CD8-positive, alpha-beta memory T cell (primary cell): ENCODE measurements around the gene CLSTN2. TPM values are rescaled to one million over a fixed set of nuclear protein-coding genes. Genes with fewer than 3 reads are reported as not detected.

Source experiments
- CTCF ChIA-PET: fragments of 350-600 bp; sonication (Branson Sonifier 250); formaldehyde crosslinking; loops from one replicate; lab custom pipeline; 2021; ENCODE audit warnings: antibody characterized with exemption; lab: Charles Lee
- POLR2A ChIA-PET: fragments of 350-600 bp; sonication (Branson Sonifier 250); formaldehyde crosslinking; loops from one replicate; lab custom pipeline; 2021; ENCODE audit warnings: antibody characterized with exemption; lab: Charles Lee
- DNase-seq, 5 donors: peaks; one replicate each; pipeline versions ENCODE4 v3.0.0 to v3.0.0-alpha.2; 2020 to 2022; ENCODE audit warnings: mixed read lengths in 1 of 5
- H3K27ac ChIP-seq: one replicate; pipeline ENCODE4 v1.7.0; 2013; ENCODE audit warnings: low read depth, mild to moderate bottlenecking, low read length, moderate library complexity
- H3K27me3 ChIP-seq: 2 replicates; pipeline ENCODE4 v1.7.0; 2013; ENCODE audit warnings: low read length, mild to moderate bottlenecking; ENCODE audit not compliant: insufficient read depth, poor library complexity, severe bottlenecking
- H3K36me3 ChIP-seq: 2 replicates; pipeline ENCODE4 v1.7.0; 2013; ENCODE audit warnings: mild to moderate bottlenecking, low read length, moderate library complexity; ENCODE audit not compliant: insufficient read depth
- H3K4me1 ChIP-seq: 2 replicates; pipeline ENCODE4 v1.7.0; 2013; ENCODE audit warnings: mild to moderate bottlenecking, low read length, moderate library complexity; ENCODE audit not compliant: insufficient read depth
- H3K4me3 ChIP-seq: 2 replicates; pipeline ENCODE4 v1.7.0; 2013; ENCODE audit warnings: mild to moderate bottlenecking, low read length
- H3K9me3 ChIP-seq: 2 replicates; pipeline ENCODE4 v1.7.0; 2013; ENCODE audit warnings: mild to moderate bottlenecking, low read length
- H3K27ac Mint-ChIP-seq, 8 donors: one replicate each; pipeline ENCODE4 v1.8.0; 2020 to 2021; ENCODE audit warnings: mixed read lengths in 8 of 8, mild to moderate bottlenecking in 6 of 8, inconsistent platforms in 3 of 8, moderate library complexity in 3 of 8
- H3K27me3 Mint-ChIP-seq, 2 donors: one replicate each; pipeline ENCODE4 v1.8.0; 2020 to 2021; ENCODE audit warnings: mixed read lengths in 2 of 2, mild to moderate bottlenecking in 1 of 2, moderate library complexity in 1 of 2
- H3K36me3 Mint-ChIP-seq, 3 donors: one replicate each; pipeline ENCODE4 v1.8.0; 2020 to 2021; ENCODE audit warnings: mixed read lengths in 3 of 3, inconsistent platforms in 1 of 3, mild to moderate bottlenecking in 1 of 3
- H3K4me1 Mint-ChIP-seq, 3 donors: one replicate each; pipeline ENCODE4 v1.8.0; 2020 to 2021; ENCODE audit warnings: mixed read lengths in 3 of 3, inconsistent platforms in 1 of 3, mild to moderate bottlenecking in 1 of 3
- H3K4me3 Mint-ChIP-seq, 7 donors: one replicate each; pipeline ENCODE4 v1.8.0; 2020 to 2021; ENCODE audit warnings: mixed read lengths in 7 of 7, mild to moderate bottlenecking in 6 of 7, moderate library complexity in 4 of 7, inconsistent platforms in 2 of 7
- H3K9me3 Mint-ChIP-seq, 5 donors: one replicate each; pipeline ENCODE4 v1.8.0; 2020 to 2022; ENCODE audit warnings: mixed read lengths in 5 of 5, mild to moderate bottlenecking in 3 of 5, moderate library complexity in 2 of 5, inconsistent platforms in 1 of 5
- polyA plus RNA-seq: library from polyadenylated mRNA; unstranded; fragments of 300-500 nt; fragmentation: Illumina TruSeq; gene quantifications from one replicate; pipeline ENCODE4 v1.2.3, GENCODE V29; 2021
- total RNA-seq, 2 experiments: library from RNA; stranded (reverse); gene quantifications; one replicate each; pipeline ENCODE4 v1.2.3, GENCODE V29; 2021

CLSTN2 gene
- total and polyA plus RNA-seq, 3 experiments from 2014 or later: not detected

GRCh38 chr3:140555666-140556065 lies 620.7 kb downstream of the CLSTN2 start:
- Histone ChIP-seq H3K27me3 (no peaks in the 10 kb centered on the region), H3K9me3 (no peaks in the 10 kb centered on the region), H3K4me3 (no peak overlapping the region), H3K36me3 (no peaks in the 10 kb centered on the region), H3K27ac (no peak overlapping the region), H3K4me1 (no peaks in the 10 kb centered on the region)
- H3K4me3 Mint-ChIP-seq: no peak overlapping the region
- no peaks in the 10 kb centered on the region for H3K36me3 Mint-ChIP-seq
- peaks cover 0 to 3% (median 0%) of the 10 kb centered on the region in 5 donors for H3K9me3 Mint-ChIP-seq
- H3K27ac Mint-ChIP-seq: no peak overlapping the region
- no peaks in the 10 kb centered on the region for H3K4me1 Mint-ChIP-seq
- CTCF ChIA-PET: no interaction called here
- H3K27me3 Mint-ChIP-seq: peaks cover 0 to 4% of the 10 kb centered on the region in 2 donors
- POLR2A ChIA-PET: no interaction called here
- no peak for DNase-seq

DNA sequence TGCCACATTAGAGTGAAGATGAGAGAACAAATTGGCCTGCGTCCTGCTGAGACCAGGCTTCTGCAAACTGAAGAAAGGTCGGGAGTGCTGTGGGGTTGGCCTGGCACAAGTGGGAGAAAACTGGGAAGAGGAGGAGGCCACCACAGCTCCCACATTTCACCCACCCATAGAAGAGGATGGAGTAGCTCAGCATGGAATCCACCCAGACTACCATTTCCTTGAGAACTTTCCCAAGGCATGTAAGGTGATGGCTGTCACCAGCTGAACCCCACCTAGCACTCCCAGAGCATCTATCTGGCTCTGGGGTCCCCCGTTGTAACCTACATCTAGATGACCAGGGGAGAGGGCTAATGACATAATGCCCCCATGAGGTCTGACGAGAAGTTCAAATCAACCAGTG lies 622.5 kb downstream of the CLSTN2 start:
- Mint-ChIP-seq H3K4me3 (no peak overlapping the region), H3K27ac (no peak overlapping the region), H3K36me3 (no peaks in the 10 kb centered on the region), H3K4me1 (no peaks in the 10 kb centered on the region), H3K27me3 (peaks cover 0 to 4% of the 10 kb centered on the region in 2 donors), H3K9me3 (peaks cover 0 to 3% (median 0%) of the 10 kb centered on the region in 5 donors)
- CTCF ChIA-PET: no interaction called here
- POLR2A ChIA-PET: no interaction called here
- Histone ChIP-seq H3K4me1 (no peaks in the 10 kb centered on the region), H3K9me3 (no peaks in the 10 kb centered on the region), H3K27ac (no peak overlapping the region), H3K36me3 (no peaks in the 10 kb centered on the region), H3K27me3 (no peaks in the 10 kb centered on the region), H3K4me3 (no peak overlapping the region)
- DNase-seq: no peak

DNA sequence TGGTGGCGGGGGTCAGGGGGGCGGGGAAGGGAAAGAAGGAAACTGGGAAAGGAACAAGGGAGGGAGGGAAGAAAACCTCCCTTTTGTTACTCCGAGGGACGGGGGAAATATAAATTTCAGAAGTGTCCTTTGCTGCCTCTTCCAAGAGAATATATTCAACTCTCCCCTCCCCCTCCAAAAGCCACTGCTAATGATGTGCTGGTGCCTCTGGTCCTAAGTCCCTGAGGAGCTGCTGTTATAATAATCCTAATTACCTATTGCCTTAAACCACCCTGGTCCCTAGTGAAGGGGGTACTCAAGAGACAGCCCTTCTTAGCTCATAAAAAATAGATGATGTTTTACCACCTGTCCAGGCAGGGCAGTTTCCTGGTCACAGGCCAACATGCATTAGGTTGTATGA lies 624.6 kb downstream of the CLSTN2 start:
- POLR2A ChIA-PET: no interaction called here
- no peaks in the 10 kb centered on the region for H3K4me1 ChIP-seq
- no peaks in the 10 kb centered on the region for H3K36me3 Mint-ChIP-seq
- H3K27me3 Mint-ChIP-seq: peaks cover 0 to 4% of the 10 kb centered on the region in 2 donors
- H3K36me3 ChIP-seq: no peaks in the 10 kb centered on the region
- no peak overlapping the region for H3K27ac Mint-ChIP-seq
- H3K9me3 ChIP-seq: no peaks in the 10 kb centered on the region
- H3K27ac ChIP-seq: no peak overlapping the region
- DNase-seq: no peak
- CTCF ChIA-PET: no interaction called here
- H3K4me1 Mint-ChIP-seq: no peaks in the 10 kb centered on the region
- H3K4me3 ChIP-seq: no peak overlapping the region
- H3K9me3 Mint-ChIP-seq: peaks cover 0 to 3% (median 0%) of the 10 kb centered on the region in 5 donors
- H3K27me3 ChIP-seq: no peaks in the 10 kb centered on the region
- no peak overlapping the region for H3K4me3 Mint-ChIP-seq

DNA sequence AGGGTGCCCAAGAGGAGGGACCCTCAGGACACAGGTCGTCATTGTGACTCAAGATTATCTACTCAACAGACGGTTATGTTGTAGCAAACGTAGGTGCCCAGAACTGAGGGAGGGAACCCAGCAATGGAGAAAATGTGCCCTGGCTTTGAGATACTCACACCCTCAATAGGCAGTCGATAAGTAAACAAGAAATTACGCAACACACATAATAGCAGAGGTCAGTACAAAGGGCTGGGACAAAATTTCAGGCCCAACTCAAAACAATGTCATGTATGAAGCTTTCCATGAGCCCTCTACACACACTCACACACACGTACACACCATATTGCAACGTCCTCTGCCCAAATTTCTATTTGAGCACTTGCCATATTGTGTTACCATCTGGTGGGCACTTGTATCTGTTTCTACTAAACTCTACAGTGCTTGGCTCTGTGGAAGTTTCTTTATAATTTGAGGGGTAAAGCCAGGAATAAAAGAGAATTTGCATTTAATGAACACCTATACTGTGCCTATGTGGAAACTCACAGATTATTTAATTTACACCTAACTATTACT lies 628.3 kb downstream of the CLSTN2 start:
- no peaks in the 10 kb centered on the region for H3K27me3 ChIP-seq

DNA sequence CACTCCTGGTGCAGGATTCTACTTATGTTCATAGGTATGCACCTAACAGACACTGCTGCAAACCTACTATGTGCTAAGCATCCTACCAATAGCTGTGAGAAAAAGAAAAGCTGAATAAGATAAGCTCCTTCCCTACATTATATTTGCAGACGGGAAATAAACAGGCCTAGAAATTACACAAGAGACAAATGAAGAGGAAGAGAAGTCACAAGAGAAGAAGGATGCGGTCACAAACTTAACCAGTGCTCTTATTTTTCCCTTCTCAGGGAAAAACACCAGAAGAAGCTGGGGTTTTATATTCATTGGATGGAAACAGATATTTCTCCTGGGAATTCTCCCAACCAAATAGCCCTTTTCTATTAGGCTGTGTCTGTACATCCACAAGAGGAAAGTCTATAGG lies 633.1 kb downstream of the CLSTN2 start:
- no peaks in the 10 kb centered on the region for H3K27me3 ChIP-seq
- CTCF ChIA-PET: no interaction called here
- H3K27me3 Mint-ChIP-seq: peaks cover 0 to 6% of the 10 kb centered on the region in 2 donors
- H3K36me3 ChIP-seq: no peaks in the 10 kb centered on the region
- no peaks in the 10 kb centered on the region for H3K9me3 Mint-ChIP-seq
- H3K36me3 Mint-ChIP-seq: no peaks in the 10 kb centered on the region
- no peaks in the 10 kb centered on the region for H3K9me3 ChIP-seq
- H3K27ac ChIP-seq: no peak overlapping the region
- H3K27ac Mint-ChIP-seq: no peak overlapping the region
- no peaks in the 10 kb centered on the region for H3K4me1 Mint-ChIP-seq
- H3K4me3 ChIP-seq: no peak overlapping the region
- POLR2A ChIA-PET: no interaction called here
- DNase-seq: no peak
- no peaks in the 10 kb centered on the region for H3K4me1 ChIP-seq
- H3K4me3 Mint-ChIP-seq: no peak overlapping the region

More for the DNA sequence above, 628.3 kb downstream of the CLSTN2 start:
- Mint-ChIP-seq H3K36me3 (no peaks in the 10 kb centered on the region), H3K27ac (no peak overlapping the region), H3K27me3 (peaks cover 0 to 8% of the 10 kb centered on the region in 2 donors), H3K4me1 (no peaks in the 10 kb centered on the region), H3K4me3 (no peak overlapping the region), H3K9me3 (peaks cover 0 to 2% (median 0%) of the 10 kb centered on the region in 5 donors)
- DNase-seq: no peak
- Histone ChIP-seq H3K4me1 (no peaks in the 10 kb centered on the region), H3K27ac (no peak overlapping the region), H3K4me3 (no peak overlapping the region), H3K36me3 (no peaks in the 10 kb centered on the region), H3K9me3 (no peaks in the 10 kb centered on the region)
- CTCF ChIA-PET: no interaction called here
- POLR2A ChIA-PET: no interaction called here

- CTCF ChIA-PET: no interaction called here
- Histone ChIP-seq H3K4me3 (no peak overlapping the region), H3K36me3 (no peaks in the 10 kb centered on the region), H3K4me1 (no peaks in the 10 kb centered on the region), H3K27me3 (no peaks in the 10 kb centered on the region), H3K27ac (no peak overlapping the region), H3K9me3 (no peaks in the 10 kb centered on the region)
- no peaks in the 10 kb centered on the region for H3K9me3 Mint-ChIP-seq
- no peaks in the 10 kb centered on the region for H3K36me3 Mint-ChIP-seq
- POLR2A ChIA-PET: no interaction called here
- H3K27ac Mint-ChIP-seq: no peak overlapping the region
- no peak overlapping the region for H3K4me3 Mint-ChIP-seq
- peaks cover 0 to 6% of the 10 kb centered on the region in 2 donors for H3K27me3 Mint-ChIP-seq
- no peak for DNase-seq
- H3K4me1 Mint-ChIP-seq: no peaks in the 10 kb centered on the region
Observed at GRCh38 chr3:140568842-140569520, 634.0 kb downstream of the CLSTN2 start.

DNA sequence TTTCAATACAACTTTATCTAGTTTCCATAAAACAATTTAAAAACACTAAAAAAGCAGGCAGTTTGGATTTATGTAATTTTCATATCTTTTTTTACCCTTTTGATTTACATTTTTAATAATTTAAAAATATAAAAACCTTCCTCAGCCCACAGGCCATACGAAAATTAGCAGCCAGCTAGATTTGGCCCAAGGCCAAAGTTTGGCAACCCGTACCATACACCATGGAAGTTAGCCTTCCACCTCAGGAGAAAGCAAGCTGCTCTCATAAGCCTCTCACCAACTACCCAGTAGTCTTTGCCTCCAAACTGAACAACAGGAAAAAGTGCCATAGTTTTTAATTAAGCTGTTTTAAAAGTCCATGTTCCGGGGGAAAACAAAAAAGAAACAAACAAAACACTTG lies 635.6 kb downstream of the CLSTN2 start:
- Mint-ChIP-seq H3K36me3 (no peaks in the 10 kb centered on the region), H3K27ac (peak overlapping the region in 1 of 8 donors; percentile 84), H3K9me3 (no peaks in the 10 kb centered on the region), H3K4me3 (no peak overlapping the region), H3K4me1 (no peaks in the 10 kb centered on the region), H3K27me3 (peaks cover 0 to 3% of the 10 kb centered on the region in 2 donors)
- H3K27me3 ChIP-seq: no peaks in the 10 kb centered on the region
- no peak overlapping the region for H3K27ac ChIP-seq
- no peaks in the 10 kb centered on the region for H3K9me3 ChIP-seq
- no peaks in the 10 kb centered on the region for H3K36me3 ChIP-seq
- CTCF ChIA-PET: no interaction called here
- H3K4me3 ChIP-seq: no peak overlapping the region
- DNase-seq: no peak
- POLR2A ChIA-PET: no interaction called here
- H3K4me1 ChIP-seq: no peaks in the 10 kb centered on the region

DNA sequence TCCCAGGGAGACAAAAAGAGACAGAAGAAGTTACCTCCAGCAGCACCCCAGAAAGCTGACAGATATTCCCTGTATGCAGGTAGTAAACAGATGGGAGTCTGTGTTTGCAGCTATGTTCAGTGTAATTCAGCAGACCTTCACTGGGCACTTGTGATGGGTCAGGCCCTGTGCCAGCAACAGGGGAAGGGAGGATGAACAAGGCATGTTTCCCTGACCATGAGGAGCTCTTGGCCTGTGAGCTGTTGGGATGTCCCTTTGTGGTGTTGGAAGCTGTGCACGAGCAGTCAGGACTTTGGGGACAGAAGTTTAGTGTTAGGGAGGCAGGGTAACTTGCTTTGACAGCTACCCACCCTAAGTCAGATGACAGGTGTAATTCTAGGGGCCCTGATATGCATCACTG lies 636.9 kb downstream of the CLSTN2 start:
- H3K4me1 ChIP-seq: no peaks in the 10 kb centered on the region
- H3K9me3 Mint-ChIP-seq: no peaks in the 10 kb centered on the region
- H3K27ac ChIP-seq: no peak overlapping the region
- POLR2A ChIA-PET: no interaction called here
- no peak overlapping the region for H3K27ac Mint-ChIP-seq
- no peaks in the 10 kb centered on the region for H3K36me3 ChIP-seq
- H3K36me3 Mint-ChIP-seq: no peaks in the 10 kb centered on the region
- H3K27me3 ChIP-seq: no peaks in the 10 kb centered on the region
- H3K4me3 ChIP-seq: no peak overlapping the region
- H3K4me3 Mint-ChIP-seq: no peak overlapping the region
- peaks cover 0 to 2% of the 10 kb centered on the region in 2 donors for H3K27me3 Mint-ChIP-seq
- DNase-seq: no peak
- CTCF ChIA-PET: no interaction called here
- no peaks in the 10 kb centered on the region for H3K9me3 ChIP-seq
- H3K4me1 Mint-ChIP-seq: no peaks in the 10 kb centered on the region
